CD14-positive monocyte (primary cell): ENCODE data around the gene EML3. TPM values are rescaled to one million over a fixed set of nuclear protein-coding genes. Genes with fewer than 3 reads are reported as not detected.
A peak's percentile ranks its signal among the peaks of the same experiment; 100 is the strongest.

Experiments
- DNase-seq, 3 donors: peaks; one replicate each; pipeline ENCODE4 v3.0.0-alpha.2; 2011 to 2022
- H2AFZ ChIP-seq: 2 replicates; pipeline ENCODE4 v1.6.0; 2012; ENCODE audit warnings: mild to moderate bottlenecking, low read depth, low read length, inconsistent platforms; ENCODE audit not compliant: insufficient read depth, poor library complexity, severe bottlenecking
- H3K27ac ChIP-seq, 2 donors: 1 replicate in 1 of 2; 2 replicates in 1 of 2; pipeline ENCODE4 v1.5.1; 2012 to 2013; ENCODE audit warnings: low read length in 2 of 2, control low read depth in 1 of 2, inconsistent platforms in 1 of 2, low read depth in 1 of 2, mild to moderate bottlenecking in 1 of 2
- H3K27me3 ChIP-seq, 2 donors: one replicate each; pipeline versions ENCODE4 v1.6.0 to v1.6.1; 2011 to 2013; ENCODE audit warnings: low read length in 2 of 2; ENCODE audit not compliant: control insufficient read depth in 2 of 2, insufficient read depth in 2 of 2
- H3K36me3 ChIP-seq, 2 donors: replicated peaks in 1 of 2; 1 replicate in 1 of 2; 2 replicates in 1 of 2; pipeline versions ENCODE4 v1.5.1 to v1.6.1; 2012 to 2013; ENCODE audit warnings: low read length in 2 of 2, control low read depth in 1 of 2, inconsistent platforms in 1 of 2, mild to moderate bottlenecking in 1 of 2; ENCODE audit not compliant: insufficient read depth in 2 of 2, control insufficient read depth in 1 of 2
- H3K4me1 ChIP-seq, 2 donors: 1 replicate in 1 of 2; 2 replicates in 1 of 2; pipeline versions ENCODE4 v1.5.1 to v1.6.1; 2012 to 2013; ENCODE audit warnings: low read length in 2 of 2, control low read depth in 1 of 2, inconsistent platforms in 1 of 2, mild to moderate bottlenecking in 1 of 2, moderate library complexity in 1 of 2; ENCODE audit not compliant: insufficient read depth in 2 of 2, control insufficient read depth in 1 of 2
- H3K4me2 ChIP-seq: replicated peaks from 2 replicates; pipeline ENCODE3; 2012; ENCODE audit warnings: low read length, moderate library complexity, mild to moderate bottlenecking; ENCODE audit not compliant: poor library complexity, severe bottlenecking; ENCODE audit errors: extremely low read depth
- H3K4me3 ChIP-seq, 3 experiments: fragments of 200-600 bp in 1 of 3; sonication (generic) in 1 of 3; replicated peaks in 1 of 3; 1 replicate in 2 of 3; 2 replicates in 1 of 3; pipeline ENCODE4 v1.5.1; 2011 to 2013; ENCODE audit warnings: low read length in 3 of 3, mild to moderate bottlenecking in 3 of 3, control low read depth in 2 of 3, low read depth in 2 of 3, inconsistent platforms in 1 of 3, moderate library complexity in 1 of 3
- H3K79me2 ChIP-seq: 2 replicates; pipeline ENCODE4 v1.6.0; 2012; ENCODE audit warnings: mild to moderate bottlenecking, control low read depth, inconsistent platforms, low read length, moderate library complexity; ENCODE audit not compliant: insufficient read depth
- H3K9ac ChIP-seq: 2 replicates; pipeline ENCODE4 v1.6.0; 2017; ENCODE audit warnings: low read length, mild to moderate bottlenecking; ENCODE audit not compliant: insufficient read depth, poor library complexity, severe bottlenecking
- H3K9me3 ChIP-seq, 2 donors: replicated peaks in 1 of 2; 1 replicate in 1 of 2; 2 replicates in 1 of 2; pipeline versions ENCODE4 v1.5.1 to v1.6.1; 2012 to 2013; ENCODE audit warnings: low read length in 2 of 2, control low read depth in 1 of 2; ENCODE audit not compliant: control insufficient read depth in 1 of 2, insufficient read depth in 1 of 2
- H4K20me1 ChIP-seq: 2 replicates; pipeline ENCODE4 v1.6.0; 2012; ENCODE audit warnings: mild to moderate bottlenecking, low read length, control low read depth, moderate library complexity; ENCODE audit not compliant: insufficient read depth
- H3K27ac Mint-ChIP-seq, 7 donors: one replicate each; pipeline ENCODE4 v1.8.0; 2020; ENCODE audit warnings: mild to moderate bottlenecking in 7 of 7, mixed read lengths in 7 of 7, moderate library complexity in 6 of 7, inconsistent platforms in 2 of 7
- H3K27me3 Mint-ChIP-seq, 3 donors: one replicate each; pipeline ENCODE4 v1.8.0; 2021 to 2022; ENCODE audit warnings: low read depth in 3 of 3, mild to moderate bottlenecking in 3 of 3, mixed read lengths in 3 of 3, moderate library complexity in 3 of 3, inconsistent platforms in 1 of 3
- H3K36me3 Mint-ChIP-seq, 2 donors: one replicate each; pipeline ENCODE4 v1.8.0; 2020; ENCODE audit warnings: mixed read lengths in 2 of 2, inconsistent platforms in 1 of 2, mild to moderate bottlenecking in 1 of 2
- H3K4me1 Mint-ChIP-seq: one replicate; pipeline ENCODE4 v1.8.0; 2020; ENCODE audit warnings: mild to moderate bottlenecking, mixed read lengths
- H3K4me3 Mint-ChIP-seq, 2 donors: one replicate each; pipeline ENCODE4 v1.8.0; 2020; ENCODE audit warnings: mild to moderate bottlenecking in 2 of 2, mixed read lengths in 2 of 2, moderate library complexity in 1 of 2
- H3K9me3 Mint-ChIP-seq, 7 donors: one replicate each; pipeline ENCODE4 v1.8.0; 2020 to 2022; ENCODE audit warnings: mixed read lengths in 7 of 7, mild to moderate bottlenecking in 6 of 7, moderate library complexity in 6 of 7, inconsistent platforms in 2 of 7
- WGBS: methylation state at CpG from one replicate; pipeline ENCODE4 v1.1.5; 2013; ENCODE audit warnings: missing lambda C conversion rate; ENCODE audit not compliant: insufficient coverage; 5-methylcytosine and 5-hydroxymethylcytosine counted together
- intact Hi-C, 2 donors: fragments of 100-400 bp; cut with micrococcal nuclease; formaldehyde crosslinking; loops; one replicate each; pipeline versions ENCODE4 v1.15.0 to v1.15.1; 2023
- polyA plus RNA-seq, 3 donors: library from polyadenylated mRNA; depleted of rRNA in 1 of 3; unstranded in 2 of 3; stranded (reverse) in 1 of 3; fragments of 300-500 nt in 2 of 3; fragments of >200 nt in 1 of 3; fragmentation: Illumina TruSeq in 2 of 3; gene quantifications; 1 replicate in 2 of 3; 2 replicates in 1 of 3; pipeline ENCODE4 v1.2.3, GENCODE V29; 2012 to 2021
- TF ChIP-seq, protein P1 (sequence below): fragments of 200-600 bp; IDR thresholded peaks from one replicate; pipeline ENCODE4 v1.8.0; 2022; ENCODE audit warnings: antibody characterized with exemption, mild to moderate bottlenecking

EML3 gene
- polyA plus RNA-seq, 3 donors, result 7.2 to 131 (median 10.6) TPM

DNA sequence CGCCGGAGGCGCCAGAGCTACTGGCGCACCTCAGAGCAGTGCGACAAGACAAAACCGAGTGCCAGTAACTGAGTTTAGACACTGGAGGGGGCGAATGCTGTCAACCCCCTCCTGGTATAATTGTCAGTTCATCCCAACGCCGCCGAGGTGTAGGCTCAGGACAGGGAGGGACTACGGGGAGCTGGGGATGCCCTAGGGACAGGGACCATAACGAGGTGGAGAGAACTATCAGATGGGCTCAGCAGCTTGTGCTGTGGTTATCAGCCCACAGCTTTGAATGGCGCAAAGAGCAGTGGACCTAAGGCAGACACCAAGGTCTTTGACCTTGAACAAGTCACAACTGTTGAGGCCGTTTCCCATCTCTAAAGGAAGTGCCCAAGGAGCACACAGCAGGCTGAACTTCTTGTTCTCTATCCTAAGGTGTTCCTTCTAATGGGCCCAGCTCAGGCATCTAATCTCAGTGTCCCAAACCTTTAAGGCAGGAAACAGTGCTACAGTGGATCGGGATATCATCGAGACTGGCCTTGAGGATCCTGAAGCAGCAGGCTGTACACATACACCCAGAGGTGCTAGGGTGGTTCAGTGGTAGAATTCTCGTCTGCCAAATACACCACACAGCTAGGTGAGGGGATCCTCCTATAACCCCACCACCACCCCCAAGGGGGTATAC lies 20.3 kb downstream of the EML3 start:
- peak overlapping the region; percentile 94 for H2AFZ ChIP-seq
- peaks cover 27 to 43% of the 10 kb centered on the region in 2 donors for H3K4me1 ChIP-seq
- H4K20me1 ChIP-seq, result peaks cover 31% of the 10 kb centered on the region
- TF ChIP-seq, protein P1, sequence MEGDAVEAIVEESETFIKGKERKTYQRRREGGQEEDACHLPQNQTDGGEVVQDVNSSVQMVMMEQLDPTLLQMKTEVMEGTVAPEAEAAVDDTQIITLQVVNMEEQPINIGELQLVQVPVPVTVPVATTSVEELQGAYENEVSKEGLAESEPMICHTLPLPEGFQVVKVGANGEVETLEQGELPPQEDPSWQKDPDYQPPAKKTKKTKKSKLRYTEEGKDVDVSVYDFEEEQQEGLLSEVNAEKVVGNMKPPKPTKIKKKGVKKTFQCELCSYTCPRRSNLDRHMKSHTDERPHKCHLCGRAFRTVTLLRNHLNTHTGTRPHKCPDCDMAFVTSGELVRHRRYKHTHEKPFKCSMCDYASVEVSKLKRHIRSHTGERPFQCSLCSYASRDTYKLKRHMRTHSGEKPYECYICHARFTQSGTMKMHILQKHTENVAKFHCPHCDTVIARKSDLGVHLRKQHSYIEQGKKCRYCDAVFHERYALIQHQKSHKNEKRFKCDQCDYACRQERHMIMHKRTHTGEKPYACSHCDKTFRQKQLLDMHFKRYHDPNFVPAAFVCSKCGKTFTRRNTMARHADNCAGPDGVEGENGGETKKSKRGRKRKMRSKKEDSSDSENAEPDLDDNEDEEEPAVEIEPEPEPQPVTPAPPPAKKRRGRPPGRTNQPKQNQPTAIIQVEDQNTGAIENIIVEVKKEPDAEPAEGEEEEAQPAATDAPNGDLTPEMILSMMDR, result no peak
- H3K27me3 ChIP-seq, result no peaks in the 10 kb centered on the region
- H3K9me3 Mint-ChIP-seq, result peaks cover 0 to 2% (median 0%) of the 10 kb centered on the region in 7 donors
- H3K27me3 Mint-ChIP-seq, result peaks cover 0 to 2% (median 0%) of the 10 kb centered on the region in 3 donors
- H3K4me3 ChIP-seq, result peak overlapping the region; percentile 47 to 98 (median 60)
- peak in 1 of 3 donors; percentile 16 for DNase-seq
- peak overlapping the region; percentile 90 to 92 for H3K4me3 Mint-ChIP-seq
- H3K27ac Mint-ChIP-seq, result peak overlapping the region; percentile 95 to 99 (median 98)
- peak overlapping the region; percentile 90 for H3K4me2 ChIP-seq
- peaks cover 24% of the 10 kb centered on the region for H3K79me2 ChIP-seq
- no peaks in the 10 kb centered on the region for H3K9me3 ChIP-seq
- 1% methylated on average over 14 of the region's 17 CpGs for WGBS
- peak overlapping the region; percentile 91 to 96 for H3K27ac ChIP-seq
- peak overlapping the region; percentile 86 for H3K9ac ChIP-seq
- peaks cover 51 to 59% of the 10 kb centered on the region in 2 donors for H3K36me3 Mint-ChIP-seq
- peaks cover 36% of the 10 kb centered on the region for H3K4me1 Mint-ChIP-seq
- peaks cover 47 to 56% of the 10 kb centered on the region in 2 donors for H3K36me3 ChIP-seq
- intact Hi-C loops, result loop anchor here (5.0 to 10.0 kb wide), 4 partner anchors 60 to 273 kb away; partner anchors contain the start of genes BSCL2 (in 2 of the 2), GNG3 (in 2 of the 2), INTS5 (in 1 of the 2) and TMEM179B (in 1 of the 2)

DNA sequence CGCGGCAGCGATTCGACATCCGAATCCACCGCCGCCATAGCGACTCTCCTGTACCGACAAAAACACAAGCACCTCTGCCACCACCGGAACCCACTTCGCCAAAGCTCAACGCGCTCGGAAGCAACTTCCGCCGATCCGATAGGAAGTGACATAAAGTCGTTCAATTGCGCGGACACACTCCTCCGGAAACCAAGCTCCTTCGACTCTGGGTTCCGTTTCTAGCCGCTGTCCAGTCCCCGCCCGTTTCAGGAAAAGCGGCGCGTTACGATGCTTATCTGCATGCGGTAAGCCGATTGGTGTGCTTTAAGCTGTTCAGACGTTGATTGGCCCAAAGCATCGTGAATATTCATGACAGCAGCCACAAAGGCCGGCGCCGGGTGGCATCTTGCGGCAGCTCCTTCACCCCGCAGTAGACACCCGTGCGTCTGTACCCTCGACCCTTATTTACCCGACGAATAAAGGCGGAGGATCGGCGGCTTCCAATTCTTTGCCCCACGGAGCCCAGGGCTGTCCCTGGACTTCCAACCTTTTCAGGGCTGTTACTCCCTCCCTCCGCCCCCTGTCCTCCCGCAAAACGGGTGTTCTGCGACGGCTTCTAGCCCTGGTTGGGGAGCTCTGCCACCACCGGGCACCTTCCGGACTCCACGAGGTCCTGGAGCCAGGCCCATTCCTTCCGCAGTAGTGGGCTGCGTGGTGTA lies 21.0 kb downstream of the EML3 start, which contains the start of gene TUT1:
TUT1 (minus strand) TSS at position 76 of the 698 bp plus-strand sequence; CDS start at position 38, 38 bp downstream.
- Histone ChIP-seq H4K20me1 (peaks cover 26% of the 10 kb centered on the region), H3K27ac (peak within 1 kb of the TSS; percentile 91 to 96), H2AFZ (peak within 1 kb of the TSS; percentile 94), H3K4me3 (peak within 1 kb of the TSS; percentile 67 to 98 (median 82)), H3K9me3 (no peaks in the 10 kb centered on the region), H3K4me1 (peaks cover 27 to 41% of the 10 kb centered on the region in 2 donors), H3K9ac (peak within 1 kb of the TSS; percentile 86), H3K27me3 (no peaks in the 10 kb centered on the region), H3K79me2 (peaks cover 24% of the 10 kb centered on the region), H3K4me2 (peak within 1 kb of the TSS; percentile 90), H3K36me3 (peaks cover 41 to 54% of the 10 kb centered on the region in 2 donors)
- peaks cover 52 to 58% of the 10 kb centered on the region in 2 donors for H3K36me3 Mint-ChIP-seq
- peaks cover 0 to 2% (median 0%) of the 10 kb centered on the region in 7 donors for H3K9me3 Mint-ChIP-seq
- peak within 1 kb of the TSS; percentile 95 to 99 (median 98) for H3K27ac Mint-ChIP-seq
- peaks cover 0 to 2% (median 0%) of the 10 kb centered on the region in 3 donors for H3K27me3 Mint-ChIP-seq
- TF ChIP-seq, protein P1, result peak; percentile 19
- intact Hi-C loops, result loop anchor here (2.0 to 10.0 kb wide), 5 partner anchors 17 to 273 kb away; partner anchors contain the start of genes BSCL2 (in 2 of the 2), GNG3 (in 2 of the 2), INTS5 (in 1 of the 2) and TMEM179B (in 1 of the 2)
- H3K4me1 Mint-ChIP-seq, result peaks cover 33% of the 10 kb centered on the region
- peak; percentile 98 to 99 (median 99) for DNase-seq
- WGBS, result under 1% methylated on average over 58 of the region's 58 CpGs
- H3K4me3 Mint-ChIP-seq, result peak within 1 kb of the TSS; percentile 92 to 95
